Tibial artery (tissue), 4 donors: ENCODE measurements around the gene PHTF2.
"Not testable (repeated sequence)": the region's sequence is repeated elsewhere in the genome, so short reads cannot be mapped to it uniquely, and the experiment has no call there.

Experiments
- DNase-seq, 2 donors: peaks; one replicate each; pipeline ENCODE4 v3.0.0-alpha.2; 2019
- H3K27ac ChIP-seq, 2 donors: fragments of 200-600 bp; sonication (generic) in 1 of 2; 1 replicate in 1 of 2; 2 replicates in 1 of 2; pipeline ENCODE4 v1.5.1; 2018 to 2019; ENCODE audit warnings: mild to moderate bottlenecking in 1 of 2
- H3K27me3 ChIP-seq, 2 donors: fragments of 200-600 bp; sonication (generic) in 1 of 2; one replicate each; pipeline versions ENCODE4 v1.5.1 to v1.6.0; 2016 to 2019
- H3K36me3 ChIP-seq, 3 donors: fragments of 200-600 bp; sonication (generic) in 2 of 3; one replicate each; pipeline ENCODE4 v1.5.1; 2016 to 2019; ENCODE audit warnings: mild to moderate bottlenecking in 2 of 3
- H3K4me1 ChIP-seq, 4 donors: fragments of 200-600 bp; sonication (generic) in 2 of 4; 1 replicate in 3 of 4; 2 replicates in 1 of 4; pipeline ENCODE4 v1.5.1; 2016 to 2019
- H3K4me3 ChIP-seq, 2 donors: fragments of 200-600 bp; sonication (generic) in 1 of 2; 1 replicate in 1 of 2; 2 replicates in 1 of 2; pipeline ENCODE4 v1.5.1; 2018 to 2019; ENCODE audit warnings: mild to moderate bottlenecking in 2 of 2
- H3K9me3 ChIP-seq, 3 donors: fragments of 200-600 bp; sonication (generic) in 1 of 3; one replicate each; pipeline ENCODE4 v1.5.1; 2016 to 2019
- intact Hi-C: fragments of 100-400 bp; cut with DNase I; formaldehyde crosslinking; loops from one replicate; pipeline ENCODE4 v1.15.0; 2023; ENCODE audit warnings: low total_unique reads
- TF ChIP-seq, protein P1 (sequence below), 2 experiments: fragments of 200-600 bp in 1 of 2; fragments of 450-650 bp in 1 of 2; IDR thresholded peaks; one replicate each; pipeline ENCODE4 v1.5.1; 2017 to 2019; ENCODE audit warnings: antibody characterized with exemption in 2 of 2, mild to moderate bottlenecking in 1 of 2, moderate library complexity in 1 of 2

Gene PHTF2

DNA sequence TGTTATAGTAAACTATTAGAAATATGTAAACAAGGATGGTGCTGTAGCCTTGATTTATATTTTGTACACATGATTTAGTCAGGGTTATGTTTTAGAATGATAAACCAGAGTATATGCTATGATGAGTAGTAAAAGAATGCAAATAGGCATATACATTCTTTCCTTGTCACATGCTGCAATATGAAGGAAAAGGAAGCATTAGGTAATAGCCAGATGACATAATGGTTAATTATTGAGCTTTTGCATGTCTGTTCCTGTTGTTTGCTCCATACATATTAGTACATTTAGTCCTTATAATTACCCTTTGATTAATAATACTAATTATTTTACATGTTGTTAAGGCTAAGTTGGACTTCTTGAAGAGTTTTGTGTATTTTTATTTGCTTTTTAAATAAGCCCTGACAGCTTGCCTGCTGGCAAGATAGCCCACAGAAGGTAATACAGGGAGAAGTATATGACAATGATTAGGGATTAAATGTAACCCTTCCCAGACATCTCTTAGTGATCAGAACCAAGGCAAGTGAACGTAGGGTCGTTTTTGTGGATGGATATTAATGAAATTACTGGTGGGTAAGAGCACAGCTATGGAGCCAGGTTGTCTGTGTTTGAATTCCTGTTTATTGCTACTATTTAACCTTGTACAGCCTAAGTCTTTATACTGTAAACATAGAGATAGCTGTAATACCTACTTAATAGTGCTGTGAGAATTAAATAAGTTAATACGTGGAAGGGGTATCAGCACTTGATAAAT, 68.4 kb downstream of the PHTF2 start:
- Histone ChIP-seq H3K27me3 (no peaks in the 10 kb centered on the region), H3K36me3 (no peaks in the 10 kb centered on the region), H3K4me1 (peaks cover 0 to 19% (median 0%) of the 10 kb centered on the region in 4 donors), H3K27ac (no peak overlapping the region), H3K4me3 (no peak overlapping the region), H3K9me3 (peaks cover 0 to 5% (median 0%) of the 10 kb centered on the region in 3 donors)
- no peak for DNase-seq
- intact Hi-C loops: no loop called here
- TF ChIP-seq, protein P1, sequence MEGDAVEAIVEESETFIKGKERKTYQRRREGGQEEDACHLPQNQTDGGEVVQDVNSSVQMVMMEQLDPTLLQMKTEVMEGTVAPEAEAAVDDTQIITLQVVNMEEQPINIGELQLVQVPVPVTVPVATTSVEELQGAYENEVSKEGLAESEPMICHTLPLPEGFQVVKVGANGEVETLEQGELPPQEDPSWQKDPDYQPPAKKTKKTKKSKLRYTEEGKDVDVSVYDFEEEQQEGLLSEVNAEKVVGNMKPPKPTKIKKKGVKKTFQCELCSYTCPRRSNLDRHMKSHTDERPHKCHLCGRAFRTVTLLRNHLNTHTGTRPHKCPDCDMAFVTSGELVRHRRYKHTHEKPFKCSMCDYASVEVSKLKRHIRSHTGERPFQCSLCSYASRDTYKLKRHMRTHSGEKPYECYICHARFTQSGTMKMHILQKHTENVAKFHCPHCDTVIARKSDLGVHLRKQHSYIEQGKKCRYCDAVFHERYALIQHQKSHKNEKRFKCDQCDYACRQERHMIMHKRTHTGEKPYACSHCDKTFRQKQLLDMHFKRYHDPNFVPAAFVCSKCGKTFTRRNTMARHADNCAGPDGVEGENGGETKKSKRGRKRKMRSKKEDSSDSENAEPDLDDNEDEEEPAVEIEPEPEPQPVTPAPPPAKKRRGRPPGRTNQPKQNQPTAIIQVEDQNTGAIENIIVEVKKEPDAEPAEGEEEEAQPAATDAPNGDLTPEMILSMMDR (IDR thresholded peaks at IDR 0.05): no peak

DNA sequence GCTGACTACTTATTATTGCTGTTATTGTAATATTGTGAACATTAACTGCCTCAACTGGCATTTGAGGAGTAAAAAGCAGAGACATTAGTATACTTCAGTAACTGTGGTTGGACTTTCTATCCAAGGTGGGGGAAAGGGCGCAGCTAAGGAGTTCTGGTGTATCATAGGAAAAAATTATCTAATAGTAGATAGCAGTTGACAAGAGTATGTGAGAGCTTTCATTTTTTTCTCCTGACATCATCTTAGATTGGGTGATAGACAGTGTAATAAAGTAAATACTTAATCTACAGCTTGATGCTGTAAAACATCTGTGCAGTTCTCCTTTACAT, 68.9 kb downstream of the PHTF2 start:
- Histone ChIP-seq H3K27ac (no peak overlapping the region), H3K36me3 (no peaks in the 10 kb centered on the region), H3K27me3 (no peaks in the 10 kb centered on the region), H3K9me3 (peaks cover 0 to 5% (median 0%) of the 10 kb centered on the region in 3 donors), H3K4me1 (peaks cover 0 to 15% (median 0%) of the 10 kb centered on the region in 4 donors), H3K4me3 (no peak overlapping the region)
- TF ChIP-seq, protein P1 (IDR thresholded peaks at IDR 0.05): no peak
- DNase-seq: no peak
- intact Hi-C loops: no loop called here

DNA sequence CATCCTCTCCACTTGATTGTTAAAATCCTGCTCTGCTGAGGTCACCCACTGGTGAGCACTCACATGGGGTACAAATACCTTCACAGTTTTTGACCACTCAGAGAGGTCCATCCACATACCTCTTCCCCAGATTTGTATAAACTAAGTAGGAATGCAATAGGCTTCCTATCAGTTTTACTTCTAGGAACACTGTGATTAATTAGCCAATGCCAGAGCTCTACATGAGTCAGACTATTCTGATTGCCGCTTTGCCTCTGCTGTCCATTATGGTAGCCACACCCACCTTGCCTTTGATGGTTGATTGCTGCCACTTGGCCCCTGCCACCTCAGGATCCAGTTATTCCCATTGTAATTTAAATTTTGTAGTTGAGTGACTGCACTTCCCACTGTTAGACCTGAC, 73.7 kb downstream of the PHTF2 start:
- H3K4me1 ChIP-seq, H3K4me3 ChIP-seq, DNase-seq, H3K9me3 ChIP-seq, H3K27ac ChIP-seq, H3K36me3 ChIP-seq, H3K27me3 ChIP-seq, intact Hi-C loops: not testable (repeated sequence)

DNA sequence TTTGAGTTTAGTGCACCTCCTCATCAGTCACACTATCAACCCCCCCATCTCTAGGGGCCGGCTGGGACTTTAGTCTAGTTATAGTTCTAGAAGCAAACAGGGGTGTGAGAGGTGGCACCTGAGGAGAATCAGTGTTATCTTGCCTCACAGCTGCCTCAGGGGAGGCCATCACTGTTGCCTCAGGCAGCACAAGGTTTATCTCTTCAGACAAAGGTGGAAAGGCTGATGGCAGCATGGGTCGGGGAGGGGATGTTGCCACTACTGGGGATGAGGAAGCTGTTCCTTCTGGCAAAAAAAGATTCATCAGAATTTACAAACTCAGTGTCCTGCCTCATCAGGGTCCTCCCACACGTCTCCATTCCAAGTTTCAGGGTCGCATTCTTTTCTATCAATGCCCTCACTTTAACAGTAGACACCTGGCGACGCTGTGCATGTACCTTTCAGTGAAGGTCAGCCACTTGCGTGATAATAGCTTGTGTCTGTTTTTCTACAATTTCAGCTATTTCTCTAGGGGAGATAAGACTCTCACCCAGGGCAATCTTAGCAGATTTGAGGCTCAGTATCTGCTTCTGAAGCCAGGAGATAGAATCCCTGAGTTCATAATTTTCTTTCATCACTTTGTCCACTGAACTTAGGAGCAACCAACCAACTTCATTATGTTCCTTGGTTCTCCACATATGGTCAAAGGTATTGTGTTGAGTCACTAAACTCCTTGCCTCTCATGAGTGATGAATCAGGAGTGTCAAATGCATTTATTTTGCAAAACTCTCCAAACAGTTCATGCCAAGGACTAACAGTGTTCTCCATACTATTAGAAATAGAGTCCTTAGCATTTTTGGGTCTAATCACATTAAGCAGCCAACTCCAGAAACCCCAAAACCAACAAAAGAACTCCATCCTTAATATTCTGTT, 75.1 kb downstream of the PHTF2 start:
- H3K27ac ChIP-seq, H3K4me1 ChIP-seq, H3K4me3 ChIP-seq, intact Hi-C loops, H3K9me3 ChIP-seq, H3K36me3 ChIP-seq, DNase-seq, H3K27me3 ChIP-seq: not testable (repeated sequence)

DNA sequence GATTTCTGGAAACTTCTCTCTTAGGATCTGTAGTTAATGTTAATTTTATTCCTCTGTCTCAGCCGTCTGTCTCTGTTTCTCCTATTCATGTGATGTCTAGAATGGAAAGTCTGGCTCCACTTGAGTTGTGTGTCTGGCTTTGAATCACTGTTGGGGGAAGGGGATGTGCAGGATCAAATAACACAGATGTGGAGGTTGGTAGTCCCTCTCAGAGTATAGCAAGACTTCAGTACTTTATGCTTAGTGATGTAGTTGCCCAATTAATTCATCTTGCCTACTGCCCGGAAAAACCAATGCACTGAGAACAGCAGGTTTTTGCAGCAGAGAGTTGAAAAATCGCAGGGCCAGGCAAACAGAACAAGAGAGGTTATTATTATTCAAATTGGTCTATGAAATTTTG, 79.2 kb downstream of the PHTF2 start:
- intact Hi-C loops: no loop called here
- Histone ChIP-seq H3K9me3 (no peaks in the 10 kb centered on the region), H3K27ac (no peak overlapping the region), H3K4me1 (peaks cover 0 to 5% (median 0%) of the 10 kb centered on the region in 4 donors), H3K36me3 (no peaks in the 10 kb centered on the region), H3K27me3 (no peaks in the 10 kb centered on the region), H3K4me3 (no peak overlapping the region)
- TF ChIP-seq, protein P1 (IDR thresholded peaks at IDR 0.05): no peak
- no peak for DNase-seq

DNA sequence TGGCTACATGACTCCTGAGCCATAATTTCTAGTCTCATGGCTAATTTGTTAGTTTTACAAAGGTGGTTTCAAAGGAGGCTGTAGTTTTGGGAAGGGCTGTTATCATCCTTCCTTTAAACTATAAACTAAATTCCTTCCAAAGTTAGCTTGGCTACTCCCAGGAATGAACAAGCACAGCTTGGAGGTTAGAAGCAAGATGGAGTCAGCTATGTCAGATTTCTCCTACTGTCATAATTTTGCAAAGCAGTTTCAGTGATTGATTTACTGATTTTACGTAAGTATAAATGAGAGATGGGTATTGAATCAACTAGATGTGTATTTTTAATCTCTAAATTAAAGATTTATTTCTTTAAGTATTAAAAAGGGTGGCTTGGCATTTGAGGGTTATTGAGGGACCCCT, 79.9 kb downstream of the PHTF2 start:
- Histone ChIP-seq H3K4me1 (peaks cover 0 to 5% (median 0%) of the 10 kb centered on the region in 4 donors), H3K27me3 (no peaks in the 10 kb centered on the region), H3K9me3 (no peaks in the 10 kb centered on the region), H3K27ac (no peak overlapping the region), H3K4me3 (no peak overlapping the region), H3K36me3 (no peaks in the 10 kb centered on the region)
- TF ChIP-seq, protein P1 (IDR thresholded peaks at IDR 0.05): no peak
- DNase-seq: no peak
- intact Hi-C loops: no loop called here
